Stomach (tissue), 4 donors: ENCODE data around the gene DENND2D.

ENCODE experiments used
- CTCF ChIP-seq, 7 experiments: fragments of 450-650 bp in 4 of 7; fragments of 200-600 bp in 3 of 7; sonication (generic) in 3 of 7; IDR thresholded peaks; one replicate each; pipeline ENCODE4 v1.5.1; 2016 to 2019; ENCODE audit warnings: antibody characterized with exemption in 7 of 7, control low read depth in 2 of 7, mild to moderate bottlenecking in 1 of 7
- POLR2A ChIP-seq, 4 donors: fragments of 450-650 bp; IDR thresholded peaks; one replicate each; pipeline ENCODE4 v1.6.1; 2016; ENCODE audit warnings: antibody characterized with exemption in 4 of 4, control low read depth in 2 of 4, mild to moderate bottlenecking in 1 of 4, moderate library complexity in 1 of 4
- POLR2AphosphoS5 ChIP-seq, 3 donors: sonication (generic); formaldehyde crosslinking; IDR thresholded peaks; one replicate each; pipeline ENCODE4 v1.6.1; 2016; ENCODE audit warnings: antibody characterized with exemption in 3 of 3

GRCh38 chr1:111191496-111191895 lies 8.9 kb downstream of the DENND2D start:
- TF ChIP-seq POLR2A (IDR thresholded peaks at IDR 0.05) (no peak), CTCF (IDR thresholded peaks at IDR 0.05) (no peak), POLR2AphosphoS5 (IDR thresholded peaks at IDR 0.05) (no peak)
